Psoas muscle (tissue), 8 donors: ENCODE data around the gene NMT1. TPM values are rescaled to one million over a fixed set of nuclear protein-coding genes. Genes with fewer than 3 reads are reported as not detected.

Experiments
- ATAC-seq, 4 donors: fragments of 200-7000 bp; cut with Tn5 transposase; one replicate each; pipeline ENCODE4 v1.9.1; 2020; ENCODE audit warnings: moderate library complexity in 3 of 4, mild to moderate bottlenecking in 2 of 4
- DNase-seq, 2 donors: peaks; one replicate each; pipeline ENCODE4 v3.0.0-alpha.2; 2020
- H3K27ac ChIP-seq: fragments of 200-600 bp; one replicate; pipeline ENCODE4 v1.8.0; 2022
- H3K27me3 ChIP-seq, 3 donors: fragments of 200-600 bp in 1 of 3; one replicate each; pipeline versions ENCODE4 v1.6.1 to v1.8.0; 2013 to 2022; ENCODE audit warnings: low read length in 2 of 3, mild to moderate bottlenecking in 2 of 3, moderate library complexity in 1 of 3; ENCODE audit not compliant: insufficient read depth in 3 of 3
- H3K36me3 ChIP-seq, 2 donors: fragments of 200-600 bp in 1 of 2; one replicate each; pipeline versions ENCODE4 v1.6.1 to v1.8.0; 2013 to 2022; ENCODE audit warnings: low read depth in 1 of 2, mild to moderate bottlenecking in 1 of 2, moderate library complexity in 1 of 2; ENCODE audit not compliant: insufficient read depth in 1 of 2
- H3K4me1 ChIP-seq: fragments of 200-600 bp; one replicate; pipeline ENCODE4 v1.8.0; 2022
- H3K4me3 ChIP-seq: fragments of 200-600 bp; one replicate; pipeline ENCODE4 v1.8.0; 2022; ENCODE audit warnings: mild to moderate bottlenecking
- H3K9me3 ChIP-seq: fragments of 200-600 bp; one replicate; pipeline ENCODE4 v1.8.0; 2022
- WGBS, 3 donors: extraction: QIAGEN DNeasy Blood & Tissue Kit; methylation state at CpG; one replicate each; pipeline versions ENCODE4 v1.1.6 to v1.1.7; 2013; 5-methylcytosine and 5-hydroxymethylcytosine counted together
- intact Hi-C, 2 donors: fragments of 100-400 bp; cut with DNase I; formaldehyde crosslinking; loops; one replicate each; pipeline versions ENCODE4 v1.11.0 to v1.14.2; 2022
- polyA plus RNA-seq, 3 donors: library from polyadenylated mRNA; stranded (reverse); fragments of 200-250 nt; gene quantifications; one replicate each; pipeline ENCODE4 v1.2.3, GENCODE V29; 2013
- total RNA-seq, 4 donors: library from RNA; stranded (reverse); fragmentation: NEBNext Ultra II Directional in 2 of 4; extraction: Animal tissue kit (Norgen Biotek cat#: 25700) in 2 of 4; gene quantifications; one replicate each; pipeline versions ENCODE4 v1.2.1 to v1.2.4, GENCODE V29; 2021 to 2023
- TF ChIP-seq, protein P1 (sequence below): fragments of 200-600 bp; IDR thresholded peaks from one replicate; pipeline ENCODE4 v1.8.0; 2022; ENCODE audit warnings: antibody characterized with exemption
- donor health status: healthy with polysubstance abuse.
- donor health status: DM: no; HTN: no; CAD: no; lungs with moderate emphysema.
- donor health status: Bipolar disorder and iron deficiency.
- donor health status: healthy.
- donor health status: DM: yes; HTN: yes; CAD: no.
- donor health status: DM: no; HTN: no; CAD: no.
- donor health status: DM: no; HTN: no; CAD: no.
- donor health status: DM: yes; HTN: yes; CAD: no.

The NMT1 gene
- total and polyA plus RNA-seq, 7 donors: 58.0 to 164 (median 79.7) TPM

DNA sequence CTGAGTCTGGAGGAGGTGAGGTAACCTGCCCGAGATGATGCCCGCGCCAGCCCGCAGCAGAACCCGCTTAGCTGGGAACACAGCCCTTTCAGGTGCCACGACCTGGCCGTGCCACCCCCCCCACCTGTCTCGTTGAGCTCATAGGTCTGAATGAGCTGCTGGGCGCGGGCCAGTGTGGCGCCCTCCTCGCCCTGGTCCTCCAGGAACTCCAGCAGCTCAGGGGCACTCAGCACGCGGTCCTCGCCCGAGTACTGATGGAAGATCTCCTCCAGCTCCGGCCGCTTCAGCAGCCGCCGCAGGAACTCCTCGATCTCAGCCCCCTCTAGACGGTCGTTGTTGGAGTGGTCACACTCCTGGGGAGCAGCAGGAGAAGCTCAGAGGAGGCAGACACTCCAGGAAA lies 57.6 kb downstream of the NMT1 start:
- DNase-seq (peak in 1 of 2 donors; percentile 10), ATAC-seq (no peak)
- intact Hi-C loops: no loop called here
- WGBS, 3 donors: 92 to 95% (median 93%) methylated on average over 23 of the region's 23 CpGs
- H3K27ac ChIP-seq: no peak overlapping the region
- peaks cover 0 to 17% of the 10 kb centered on the region in 2 donors for H3K36me3 ChIP-seq
- no peaks in the 10 kb centered on the region for H3K9me3 ChIP-seq
- H3K4me3 ChIP-seq: no peak overlapping the region
- TF ChIP-seq, protein P1, sequence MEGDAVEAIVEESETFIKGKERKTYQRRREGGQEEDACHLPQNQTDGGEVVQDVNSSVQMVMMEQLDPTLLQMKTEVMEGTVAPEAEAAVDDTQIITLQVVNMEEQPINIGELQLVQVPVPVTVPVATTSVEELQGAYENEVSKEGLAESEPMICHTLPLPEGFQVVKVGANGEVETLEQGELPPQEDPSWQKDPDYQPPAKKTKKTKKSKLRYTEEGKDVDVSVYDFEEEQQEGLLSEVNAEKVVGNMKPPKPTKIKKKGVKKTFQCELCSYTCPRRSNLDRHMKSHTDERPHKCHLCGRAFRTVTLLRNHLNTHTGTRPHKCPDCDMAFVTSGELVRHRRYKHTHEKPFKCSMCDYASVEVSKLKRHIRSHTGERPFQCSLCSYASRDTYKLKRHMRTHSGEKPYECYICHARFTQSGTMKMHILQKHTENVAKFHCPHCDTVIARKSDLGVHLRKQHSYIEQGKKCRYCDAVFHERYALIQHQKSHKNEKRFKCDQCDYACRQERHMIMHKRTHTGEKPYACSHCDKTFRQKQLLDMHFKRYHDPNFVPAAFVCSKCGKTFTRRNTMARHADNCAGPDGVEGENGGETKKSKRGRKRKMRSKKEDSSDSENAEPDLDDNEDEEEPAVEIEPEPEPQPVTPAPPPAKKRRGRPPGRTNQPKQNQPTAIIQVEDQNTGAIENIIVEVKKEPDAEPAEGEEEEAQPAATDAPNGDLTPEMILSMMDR: no peak
- H3K27me3 ChIP-seq: no peaks in the 10 kb centered on the region
- H3K4me1 ChIP-seq: peaks cover 13% of the 10 kb centered on the region

DNA sequence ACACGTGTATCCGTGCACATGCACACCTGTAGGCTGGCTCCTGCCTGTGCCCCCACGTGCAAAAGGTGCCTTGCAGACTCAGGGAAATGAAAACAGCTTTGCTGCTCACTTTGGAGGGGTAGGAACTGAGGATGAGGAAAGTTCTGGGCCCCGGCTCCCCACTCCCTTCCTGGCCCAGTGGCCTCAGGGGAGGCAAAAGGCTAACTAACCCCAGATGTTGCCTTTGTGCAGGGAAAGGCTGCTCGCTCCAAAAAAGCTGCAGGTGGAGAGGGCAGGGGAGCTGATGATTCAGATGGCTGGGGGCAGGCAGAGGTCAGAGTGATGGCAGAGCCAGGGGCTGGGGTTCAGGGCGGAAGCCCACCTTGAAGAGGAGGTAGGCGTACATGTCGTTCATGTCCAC lies 58.8 kb downstream of the NMT1 start:
- H3K4me3 ChIP-seq: no peak overlapping the region
- H3K36me3 ChIP-seq: peaks cover 0 to 17% of the 10 kb centered on the region in 2 donors
- H3K27ac ChIP-seq: no peak overlapping the region
- peaks cover 24% of the 10 kb centered on the region for H3K4me1 ChIP-seq
- intact Hi-C loops: no loop called here
- WGBS, 3 donors: 80 to 86% (median 82%) methylated on average over 8 of the region's 8 CpGs
- DNase-seq (no peak), ATAC-seq (no peak)
- TF ChIP-seq, protein P1: no peak
- no peaks in the 10 kb centered on the region for H3K27me3 ChIP-seq
- H3K9me3 ChIP-seq: no peaks in the 10 kb centered on the region

DNA sequence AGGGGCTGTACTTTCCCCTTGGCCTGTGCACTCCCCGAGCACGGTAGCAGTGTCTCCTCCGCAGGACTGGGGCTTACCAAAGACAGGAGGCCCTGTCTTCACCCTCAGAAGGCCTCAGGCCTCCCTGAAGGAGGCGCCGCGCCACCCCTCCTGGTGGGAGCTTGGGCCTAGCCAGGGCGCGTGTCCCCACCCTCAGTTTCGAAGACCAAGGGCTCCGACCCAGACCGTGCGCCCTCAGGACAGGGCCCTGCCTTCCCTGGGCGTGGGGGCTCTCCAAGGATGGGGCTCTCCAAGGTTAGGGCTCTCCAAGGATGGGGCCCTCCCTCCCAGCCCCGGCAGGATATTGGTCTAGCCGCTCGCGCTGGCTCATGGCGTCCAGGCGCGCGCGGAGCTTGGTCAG lies 59.4 kb downstream of the NMT1 start:
- TF ChIP-seq, protein P1: no peak
- ATAC-seq: no peak
- H3K27ac ChIP-seq: no peak overlapping the region
- H3K27me3 ChIP-seq: no peaks in the 10 kb centered on the region
- intact Hi-C loops: no loop called here
- WGBS, 3 donors: 87 to 91% (median 89%) methylated on average over 21 to 22 of the region's 22 CpGs
- H3K9me3 ChIP-seq: no peaks in the 10 kb centered on the region
- peaks cover 0 to 17% of the 10 kb centered on the region in 2 donors for H3K36me3 ChIP-seq
- H3K4me1 ChIP-seq: peaks cover 24% of the 10 kb centered on the region
- peak in 1 of 2 donors; percentile 11 for DNase-seq
- H3K4me3 ChIP-seq: no peak overlapping the region

DNA sequence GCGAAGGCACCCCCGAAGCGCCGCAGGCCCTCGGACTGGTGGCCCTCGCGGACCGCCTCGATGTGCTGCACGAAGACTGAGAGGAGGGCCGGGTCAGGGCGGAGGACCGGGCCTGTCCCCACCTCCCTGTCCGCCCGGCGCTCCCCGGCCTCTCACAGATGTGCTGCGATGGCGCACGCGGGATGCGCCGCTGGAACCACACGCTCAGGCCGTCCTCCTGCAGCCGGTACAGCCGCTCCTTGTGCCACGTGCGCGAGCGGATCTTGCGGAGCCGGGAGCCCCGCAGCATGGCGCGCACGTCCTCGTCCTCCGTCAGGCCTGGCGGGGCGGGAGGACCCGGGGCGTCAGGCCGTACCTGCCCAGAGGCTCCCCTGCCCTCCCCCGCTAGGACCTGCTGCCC lies 59.9 kb downstream of the NMT1 start:
- intact Hi-C loops: no loop called here
- peak in 1 of 2 donors; percentile 9 for DNase-seq

More for the DNA sequence above, 59.9 kb downstream of the NMT1 start:
- WGBS, 3 donors: 75 to 81% (median 76%) methylated on average over 38 to 45 of the region's 45 CpGs
- no peak overlapping the region for H3K4me3 ChIP-seq
- no peak overlapping the region for H3K27ac ChIP-seq
- no peaks in the 10 kb centered on the region for H3K27me3 ChIP-seq
- no peaks in the 10 kb centered on the region for H3K9me3 ChIP-seq
- peaks cover 24% of the 10 kb centered on the region for H3K4me1 ChIP-seq
- H3K36me3 ChIP-seq: peaks cover 0 to 17% of the 10 kb centered on the region in 2 donors
- TF ChIP-seq, protein P1: no peak
- ATAC-seq: no peak
